HepG2 (cell line): ENCODE data around the gene SAE1. TPM values are rescaled to one million over a fixed set of nuclear protein-coding genes. Genes with fewer than 3 reads are reported as not detected.

Experiments used
- ATAC-seq: fragments of 200-7000 bp; cut with Tn5 transposase; 3 replicates; pipeline ENCODE4 v1.9.1; 2020; ENCODE audit warnings: mild to moderate bottlenecking, moderate library complexity
- BruUV-seq: library from RNA; stranded (reverse); fragments of 400-500 nt; replicated peaks from 2 replicates; lab custom pipeline; 2021; lab: Mats Ljungman, UMichigan
- CTCF ChIA-PET: fragments of 300-600 bp; formaldehyde crosslinking; extraction: SDS; loops from one replicate; lab custom pipeline; 2021; ENCODE audit warnings: low total read pairs, inconsistent platforms, low intra/inter-chr PET ratio; lab: Yijun Ruan, JAX
- POLR2A ChIA-PET: fragments of 350-600 bp; sonication (Branson Sonifier 250); formaldehyde crosslinking; loops from one replicate; lab custom pipeline; 2020; ENCODE audit warnings: antibody characterized with exemption, inconsistent platforms; lab: Yijun Ruan, JAX
- DNase-seq: peaks from one replicate; pipeline ENCODE4 v3.0.0-alpha.2; 2015; ENCODE audit warnings: low spot score
- FAIRE-seq: peaks from 3 replicates; lab custom pipeline; 2011; peaks lifted over from hg19 to GRCh38; lab: Jason Lieb, UNC
- H2AFZ ChIP-seq: one replicate; pipeline ENCODE4 v1.6.1; 2011; ENCODE audit warnings: low read length, inconsistent platforms
- H3K27ac ChIP-seq: fragments of 300-600 bp; 3 replicates; pipeline ENCODE4 v1.8.0; 2011; ENCODE audit warnings: mixed run types, mild to moderate bottlenecking, mixed read lengths, low read length, inconsistent platforms; ENCODE audit not compliant: insufficient read depth; ENCODE audit errors: extremely low read length
- H3K27me3 ChIP-seq, 2 experiments: fragments of 200-600 bp in 1 of 2; 2 replicates in 1 of 2; 3 replicates in 1 of 2; pipeline versions ENCODE4 v1.6.0 to v1.8.0; 2011; ENCODE audit warnings: low read length in 2 of 2, mild to moderate bottlenecking in 2 of 2, moderate library complexity in 2 of 2, inconsistent platforms in 1 of 2; ENCODE audit not compliant: insufficient read depth in 2 of 2, control insufficient read depth in 1 of 2
- H3K36me3 ChIP-seq, 2 experiments: fragments of 200-600 bp in 1 of 2; replicated peaks in 1 of 2; 2 replicates in 1 of 2; 3 replicates in 1 of 2; pipeline versions ENCODE4 v1.5.1 to v1.8.0; 2011; ENCODE audit warnings: low read length in 2 of 2, inconsistent platforms in 1 of 2; ENCODE audit not compliant: insufficient read depth in 2 of 2, control insufficient read depth in 1 of 2
- H3K4me1 ChIP-seq: 2 replicates; pipeline ENCODE4 v1.5.1; 2012; ENCODE audit warnings: low read length, inconsistent platforms; ENCODE audit not compliant: insufficient read depth
- H3K4me2 ChIP-seq: 2 replicates; pipeline ENCODE4 v1.6.0; 2011; ENCODE audit warnings: low read depth, low read length, inconsistent platforms
- H3K4me3 ChIP-seq, 3 experiments: fragments of 200-600 bp in 1 of 3; sonication (generic), shearing (Covaris generic) in 1 of 3; replicated peaks in 1 of 3; 2 replicates each; pipeline ENCODE4 v1.5.1; 2011 to 2016; ENCODE audit warnings: low read length in 3 of 3, inconsistent platforms in 2 of 3, low read depth in 2 of 3, mild to moderate bottlenecking in 2 of 3, control low read depth in 1 of 3, mixed read lengths in 1 of 3; ENCODE audit not compliant: insufficient read depth in 1 of 3
- H3K79me2 ChIP-seq: one replicate; pipeline ENCODE4 v1.6.1; 2011; ENCODE audit warnings: low read length, inconsistent platforms; ENCODE audit not compliant: insufficient read depth
- H3K9ac ChIP-seq: 2 replicates; pipeline ENCODE4 v1.6.0; 2011; ENCODE audit warnings: mild to moderate bottlenecking, low read depth, low read length, inconsistent platforms; ENCODE audit not compliant: insufficient read depth
- H3K9me3 ChIP-seq: 2 replicates; pipeline ENCODE4 v1.5.1; 2012; ENCODE audit warnings: mild to moderate bottlenecking, low read length
- H4K20me1 ChIP-seq: 2 replicates; pipeline ENCODE4 v1.6.0; 2011; ENCODE audit warnings: inconsistent platforms, mild to moderate bottlenecking, low read length, moderate library complexity; ENCODE audit not compliant: insufficient read depth
- EHMT2 ChIP-seq: fragments of 200-600 bp; sonication (generic); IDR thresholded peaks from 2 replicates; pipeline ENCODE4 v1.7.0; 2017; ENCODE audit warnings: antibody characterized with exemption, low read depth, low read length, borderline replicate concordance
- GRHL1 ChIP-seq: sonication (generic); formaldehyde crosslinking; conservative IDR thresholded peaks from 2 replicates; pipeline ENCODE4 v1.8.0; 2022; ENCODE audit warnings: missing genetic modification reagents
- MYPOP ChIP-seq: sonication (generic); formaldehyde crosslinking; IDR thresholded peaks from 2 replicates; pipeline ENCODE4 v1.8.1; 2023; ENCODE audit warnings: mild to moderate bottlenecking, moderate library complexity, missing genetic modification reagents
- RBM22 ChIP-seq: fragments of 200-400 bp; formaldehyde crosslinking; optimal IDR thresholded peaks from 2 replicates; pipeline ENCODE3; 2017; ENCODE audit warnings: mild to moderate bottlenecking, low read length, moderate library complexity
- TCF7 ChIP-seq: sonication (generic); IDR thresholded peaks from 2 replicates; pipeline ENCODE4 v1.6.1; 2016; ENCODE audit warnings: antibody characterized with exemption, low read depth
- UBTF ChIP-seq: sonication (generic); formaldehyde crosslinking; IDR thresholded peaks from 2 replicates; pipeline ENCODE4 v1.4.0; 2020; ENCODE audit warnings: mild to moderate bottlenecking, missing genetic modification reagents
- ZNF143 ChIP-seq: sonication (generic); formaldehyde crosslinking; IDR thresholded peaks from 2 replicates; pipeline ENCODE4 v1.4.0; 2020; ENCODE audit warnings: missing genetic modification reagents
- ZNF280B ChIP-seq: sonication (generic); formaldehyde crosslinking; IDR thresholded peaks from 2 replicates; pipeline ENCODE4 v1.5.0; 2020; ENCODE audit warnings: missing genetic modification reagents, mild to moderate bottlenecking, borderline replicate concordance
- ZNF431 ChIP-seq: sonication (generic); formaldehyde crosslinking; IDR thresholded peaks from 2 replicates; pipeline ENCODE4 v1.9.0; 2022; ENCODE audit warnings: missing genetic modification reagents, low read depth, mild to moderate bottlenecking, borderline replicate concordance
- ZNF512 ChIP-seq: sonication (generic); formaldehyde crosslinking; IDR thresholded peaks from 2 replicates; pipeline ENCODE4 v1.4.0; 2020; ENCODE audit warnings: mild to moderate bottlenecking, missing genetic modification reagents
- ZNF614 ChIP-seq: IDR thresholded peaks from 2 replicates; pipeline ENCODE4 v1.6.1; 2018; ENCODE audit warnings: missing biosample characterization, missing genetic modification reagents, inconsistent platforms, borderline replicate concordance
- ZNF629 ChIP-seq: sonication (generic); formaldehyde crosslinking; conservative IDR thresholded peaks from 2 replicates; pipeline ENCODE4 v1.5.0; 2020; ENCODE audit warnings: missing genetic modification reagents
- ZNF780A ChIP-seq: sonication (generic); formaldehyde crosslinking; IDR thresholded peaks from 2 replicates; pipeline ENCODE4 v1.8.0; 2022; ENCODE audit warnings: mild to moderate bottlenecking, missing genetic modification reagents, moderate library complexity
- ZUFSP ChIP-seq: sonication (generic); formaldehyde crosslinking; IDR thresholded peaks from 2 replicates; pipeline ENCODE4 v1.9.0; 2021; ENCODE audit warnings: missing genetic modification reagents, mild to moderate bottlenecking, borderline replicate concordance
- WGBS: methylation state at CpG from one replicate; pipeline ENCODE4 v1.1.6; 2017; ENCODE audit warnings: low lambda C conversion rate; 5-methylcytosine and 5-hydroxymethylcytosine counted together
- in situ Hi-C: cut with HindIII; loops from 2 replicates; pipeline ENCODE4 v1.10.0; 2017; ENCODE audit warnings: low pct_unique_long_range_greater_than_20kb; ENCODE audit not compliant: extremely low pct_ligation_motif_present
- intact Hi-C: fragments of 100-400 bp; cut with micrococcal nuclease; formaldehyde crosslinking; loops from one replicate; pipeline ENCODE4 v1.10.0; 2022; ENCODE audit not compliant: unreplicated experiment
- polyA plus RNA-seq, 8 experiments: library from polyadenylated mRNA; depleted of rRNA in 3 of 8; stranded (reverse) in 7 of 8; unstranded in 1 of 8; fragments of >200 nt; fragmentation: Illumina TruSeq in 4 of 8; extraction: Trizol in 4 of 8; gene quantifications; 2 replicates each; pipeline versions ENCODE4 v1.2.1 to v1.2.3, GENCODE V29; 2011 to 2016; ENCODE audit warnings: low read depth in 4 of 8, missing spikeins in 1 of 8, mixed read lengths in 1 of 8; ENCODE audit not compliant: insufficient read depth in 1 of 8
- total RNA-seq, 5 experiments: library from RNA; depleted of rRNA; stranded (reverse); fragments of >200 nt; fragmentation: Illumina TruSeq; extraction: Trizol; gene quantifications; 2 replicates each; pipeline ENCODE4 v1.2.3, GENCODE V29; 2016; ENCODE audit warnings: low read depth in 1 of 5

Gene SAE1
- total and polyA plus RNA-seq, 2 of the 13 experiments (the other 11 are each of a cell fraction or from before 2014, with no cell fraction given), result 87.6 to 197 TPM

GRCh38 chr19:47152205-47152604, 21.6 kb downstream of the SAE1 start:
- peaks cover 6% of the 10 kb centered on the region for H3K79me2 ChIP-seq
- DNase-seq (no peak), ATAC-seq (no peak), FAIRE-seq (no peak)
- H3K4me2 ChIP-seq, result no peak overlapping the region
- no peaks in the 10 kb centered on the region; the same call in 1 of the 2 replicates for H4K20me1 ChIP-seq
- H3K9me3 ChIP-seq, result no peaks in the 10 kb centered on the region
- H3K36me3 ChIP-seq, result peaks cover 23 to 76% of the 10 kb centered on the region in 2 experiments
- H3K4me1 ChIP-seq, result 0 out of 2 replicates have a peak, but pooled peaks cover 13% of the 10 kb centered on the region
- WGBS, result 100% methylated on average over 1 of the region's 1 CpG
- no TSS peak for BruUV-seq
- intact Hi-C loops, result no loop called here
- H3K27me3 ChIP-seq, result no peaks in the 10 kb centered on the region
- H3K4me3 ChIP-seq, result no peak overlapping the region
- in situ Hi-C loops, result no loop called here
- H3K27ac ChIP-seq, result no peak overlapping the region
- POLR2A ChIA-PET, result no interaction called here
- H2AFZ ChIP-seq, result no peak overlapping the region
- H3K9ac ChIP-seq, result no peak overlapping the region
- CTCF ChIA-PET, result no interaction called here
- TF ChIP-seq ZNF431, result no peak
- TF ChIP-seq ZNF614 (CRISPR knock-in tag), result no peak
- TF ChIP-seq GRHL1, result no peak
- no peak for TF ChIP-seq EHMT2
- no peak for TF ChIP-seq TCF7
- TF ChIP-seq ZUFSP (CRISPR knock-in tag), result no peak
- TF ChIP-seq ZNF512 (CRISPR knock-in tag), result no peak
- TF ChIP-seq ZNF143, result no peak
- no peak for TF ChIP-seq ZNF629
- no peak for TF ChIP-seq UBTF
- TF ChIP-seq ZNF780A (CRISPR knock-in tag), result no peak
- no peak for TF ChIP-seq RBM22
- TF ChIP-seq ZNF280B (CRISPR knock-in tag), result no peak
- TF ChIP-seq MYPOP (CRISPR knock-in tag), result no peak
